ENCODE data around the gene SEC23A.

DNA sequence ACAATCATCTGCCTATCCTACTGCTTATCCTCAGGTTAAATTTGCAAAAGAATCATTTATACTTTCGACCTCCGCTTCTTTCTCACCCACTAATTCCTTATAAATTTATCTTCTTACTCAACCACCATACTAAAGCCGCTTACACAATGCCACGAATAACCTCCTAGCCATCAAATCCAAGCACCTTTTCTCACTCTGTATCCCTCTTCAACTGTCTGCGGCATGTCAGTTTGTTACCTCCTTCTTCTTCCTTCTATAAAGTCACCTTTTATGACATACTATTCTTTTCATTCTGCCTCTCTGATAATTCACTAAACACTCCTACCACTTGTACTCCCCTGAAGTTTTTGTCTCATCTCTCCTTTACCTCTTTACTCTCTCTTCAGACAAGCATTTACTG is 66.3 kb downstream of the SEC23A start:
- no peak for TF ChIP-seq POLR2A (IDR thresholded peaks at IDR 0.05)
- TF ChIP-seq, protein P1, sequence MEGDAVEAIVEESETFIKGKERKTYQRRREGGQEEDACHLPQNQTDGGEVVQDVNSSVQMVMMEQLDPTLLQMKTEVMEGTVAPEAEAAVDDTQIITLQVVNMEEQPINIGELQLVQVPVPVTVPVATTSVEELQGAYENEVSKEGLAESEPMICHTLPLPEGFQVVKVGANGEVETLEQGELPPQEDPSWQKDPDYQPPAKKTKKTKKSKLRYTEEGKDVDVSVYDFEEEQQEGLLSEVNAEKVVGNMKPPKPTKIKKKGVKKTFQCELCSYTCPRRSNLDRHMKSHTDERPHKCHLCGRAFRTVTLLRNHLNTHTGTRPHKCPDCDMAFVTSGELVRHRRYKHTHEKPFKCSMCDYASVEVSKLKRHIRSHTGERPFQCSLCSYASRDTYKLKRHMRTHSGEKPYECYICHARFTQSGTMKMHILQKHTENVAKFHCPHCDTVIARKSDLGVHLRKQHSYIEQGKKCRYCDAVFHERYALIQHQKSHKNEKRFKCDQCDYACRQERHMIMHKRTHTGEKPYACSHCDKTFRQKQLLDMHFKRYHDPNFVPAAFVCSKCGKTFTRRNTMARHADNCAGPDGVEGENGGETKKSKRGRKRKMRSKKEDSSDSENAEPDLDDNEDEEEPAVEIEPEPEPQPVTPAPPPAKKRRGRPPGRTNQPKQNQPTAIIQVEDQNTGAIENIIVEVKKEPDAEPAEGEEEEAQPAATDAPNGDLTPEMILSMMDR (IDR thresholded peaks at IDR 0.05), result no peak
